Limb (tissue), 2 donors: ENCODE results near the gene KRTAP4-11.
"Not testable (repeated sequence)": the region's sequence is repeated elsewhere in the genome, so short reads cannot be mapped to it uniquely, and the experiment has no call there.

Experiments
- DNase-seq, 2 donors: peaks; one replicate each; pipeline ENCODE4 v3.0.0-alpha.2; 2016; ENCODE audit errors: extremely low spot score in 2 of 2

KRTAP4-11 gene

DNA sequence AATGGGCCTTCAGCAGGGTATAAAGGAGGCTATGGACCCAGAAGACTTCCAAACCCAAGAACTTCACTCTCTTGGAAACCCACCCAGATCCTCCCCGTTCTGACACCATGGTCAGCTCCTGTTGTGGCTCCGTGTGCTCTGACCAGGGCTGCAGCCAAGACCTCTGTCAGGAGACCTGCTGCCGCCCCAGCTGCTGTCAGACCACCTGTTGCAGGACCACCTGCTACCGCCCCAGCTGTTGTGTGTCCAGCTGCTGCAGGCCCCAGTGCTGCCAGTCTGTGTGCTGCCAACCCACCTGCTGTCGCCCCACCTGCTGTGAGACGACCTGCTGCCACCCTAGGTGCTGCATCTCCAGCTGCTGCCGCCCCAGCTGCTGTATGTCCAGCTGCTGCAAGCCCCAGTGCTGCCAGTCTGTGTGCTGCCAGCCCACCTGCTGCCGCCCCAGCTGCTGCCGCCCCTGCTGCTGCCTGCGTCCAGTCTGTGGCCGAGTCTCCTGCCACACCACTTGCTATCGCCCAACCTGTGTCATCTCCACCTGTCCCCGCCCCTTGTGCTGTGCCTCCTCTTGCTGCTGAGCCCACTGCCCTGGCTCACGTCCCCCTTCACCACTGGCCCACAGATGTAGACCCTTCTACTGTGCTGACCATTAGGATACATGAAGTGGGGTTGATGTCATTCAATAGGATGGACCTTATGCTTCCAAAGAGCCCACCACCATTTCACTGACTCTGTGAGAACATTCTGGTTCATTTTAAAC is 33.9 kb downstream of the KRTAP4-11 start, which contains the start of gene KRTAP4-7:
KRTAP4-7 (plus strand) TSS at position 51 of the 757 bp plus-strand sequence; CDS start at position 108, 57 bp downstream.
- DNase-seq: not testable (repeated sequence)

DNA sequence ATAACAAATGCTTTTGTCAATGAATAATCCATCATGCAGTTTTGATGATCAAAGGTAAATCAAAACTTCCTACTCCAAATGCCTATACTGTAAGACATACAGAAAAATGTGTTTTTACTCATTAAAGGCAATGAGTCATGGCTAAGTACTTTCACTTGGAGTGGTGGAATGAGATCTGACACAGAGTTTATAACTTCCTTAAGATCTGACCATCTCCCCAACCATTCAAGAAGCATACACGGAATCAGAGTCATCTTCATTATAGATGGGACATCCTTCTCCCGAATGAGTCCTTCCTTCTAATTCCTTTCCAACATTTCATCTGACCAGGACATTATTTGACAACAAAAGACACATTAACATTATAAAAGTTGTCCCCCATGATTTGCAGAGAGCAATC is 34.7 kb downstream of the KRTAP4-11 start:
- not testable (repeated sequence) for DNase-seq

DNA sequence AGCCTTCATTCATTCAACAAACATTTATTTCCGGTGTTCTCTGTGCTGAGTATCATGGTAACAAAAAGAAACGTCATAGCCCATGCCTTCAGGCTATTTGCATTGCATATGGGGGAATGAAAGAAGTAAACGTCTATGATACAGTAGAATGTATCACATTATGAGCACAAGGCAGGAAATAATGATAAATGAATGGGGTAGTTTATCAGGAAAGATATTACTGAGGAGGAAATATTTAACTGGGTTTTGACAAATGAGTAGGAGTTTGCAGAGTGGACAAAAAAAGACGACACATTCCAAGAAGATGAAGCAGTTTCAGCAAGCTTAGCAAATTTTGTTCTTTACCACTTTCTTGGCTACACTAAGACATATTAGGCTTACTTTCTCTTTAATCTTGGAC is 35.5 kb downstream of the KRTAP4-11 start:
- no peak for DNase-seq

DNA sequence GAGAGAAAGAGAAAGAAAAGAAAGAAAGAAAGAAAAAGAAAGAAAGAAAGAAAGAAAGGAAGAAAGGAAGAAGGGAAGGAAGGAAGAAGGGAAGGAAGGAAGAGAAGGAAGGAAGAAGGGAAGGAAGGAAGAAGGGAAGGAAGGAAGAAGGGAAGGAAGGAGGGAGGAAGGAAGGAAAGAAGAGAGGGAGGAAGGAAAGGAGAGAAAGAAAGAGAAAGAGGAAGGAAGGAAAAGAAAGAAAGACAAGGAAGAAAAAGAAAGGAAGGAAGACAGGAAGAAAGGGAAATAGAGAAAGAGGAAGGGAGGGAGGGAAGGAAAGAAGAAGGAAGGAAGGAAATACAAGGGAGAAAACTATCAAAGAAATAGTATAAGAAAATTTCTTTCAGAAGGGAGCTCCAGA is 41.4 kb downstream of the KRTAP4-11 start:
- DNase-seq: no peak

DNA sequence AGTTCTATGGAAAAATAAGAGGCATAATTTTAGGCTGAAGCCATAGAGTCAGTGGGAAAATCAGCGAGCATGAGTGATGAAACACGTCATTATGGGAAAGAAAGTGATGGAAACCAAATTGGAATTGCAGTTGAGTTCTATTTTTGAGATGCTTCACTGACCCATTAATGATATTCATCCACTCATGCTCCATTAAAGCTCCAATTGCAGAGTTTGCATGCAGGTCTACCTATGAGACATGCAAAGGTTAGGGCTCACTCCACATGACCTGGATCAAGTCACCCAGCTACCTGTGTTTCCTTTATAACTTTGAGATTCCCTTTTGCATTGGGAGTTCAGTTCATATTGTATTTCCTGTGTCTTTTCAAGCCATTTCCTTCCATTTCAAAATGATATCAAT is 44.5 kb downstream of the KRTAP4-11 start:
- no peak for DNase-seq

DNA sequence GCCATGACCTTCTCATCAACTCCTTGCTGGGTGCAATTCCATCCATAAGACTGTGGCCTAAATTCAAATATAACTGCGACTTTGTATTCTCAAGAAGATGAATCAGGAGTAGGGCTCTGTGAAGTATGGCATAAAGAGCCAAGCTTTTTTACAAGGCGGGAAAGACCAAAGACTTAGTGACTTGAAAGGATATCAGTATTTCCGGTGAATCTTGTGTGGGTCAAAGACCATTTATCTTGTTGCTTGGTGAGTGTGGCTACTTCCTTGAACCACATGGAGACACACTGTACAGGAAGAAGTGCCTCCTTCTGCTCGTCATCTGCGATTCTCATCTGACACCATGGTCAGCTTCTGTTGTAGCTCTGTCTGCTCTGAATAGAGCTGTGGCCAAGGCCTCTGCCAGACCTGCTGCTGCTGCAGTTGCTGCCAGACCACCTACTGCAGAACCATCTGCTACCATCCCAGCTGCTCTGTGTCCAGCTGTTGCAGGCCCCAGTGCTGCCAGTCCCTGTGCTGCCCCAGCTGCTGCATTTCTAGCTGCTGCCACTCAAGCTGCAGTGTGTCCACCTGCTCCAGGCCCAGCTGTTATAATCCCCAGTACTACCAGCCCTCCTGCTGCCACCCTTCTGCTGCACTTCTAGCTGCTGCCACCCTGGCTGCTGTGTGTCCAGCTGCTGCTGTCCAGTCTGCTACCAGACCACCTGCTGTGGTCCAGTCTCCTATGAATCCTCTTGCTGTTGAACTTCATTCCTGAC is 46.4 kb downstream of the KRTAP4-11 start:
- peak in 1 of 2 donors; percentile 53 for DNase-seq

DNA sequence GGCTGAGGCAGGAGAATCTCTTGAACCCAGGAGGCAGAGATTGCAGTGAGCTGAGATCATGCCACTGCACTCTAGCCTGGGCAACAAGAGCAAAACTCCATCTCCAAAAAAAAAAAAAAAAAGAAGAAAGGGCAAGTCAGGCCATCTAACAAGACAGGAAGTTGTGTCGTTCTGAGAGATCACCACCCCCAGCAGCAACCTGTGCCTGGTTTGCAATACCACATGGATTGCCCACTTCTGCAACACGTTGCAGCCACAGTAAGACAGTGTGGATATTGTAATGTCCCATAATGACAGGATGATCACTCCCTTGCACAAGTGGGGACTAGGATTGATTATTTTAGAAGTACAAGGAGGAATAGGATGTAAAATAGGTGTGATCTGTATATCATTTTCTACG is 49.1 kb downstream of the KRTAP4-11 start:
- no peak for DNase-seq

DNA sequence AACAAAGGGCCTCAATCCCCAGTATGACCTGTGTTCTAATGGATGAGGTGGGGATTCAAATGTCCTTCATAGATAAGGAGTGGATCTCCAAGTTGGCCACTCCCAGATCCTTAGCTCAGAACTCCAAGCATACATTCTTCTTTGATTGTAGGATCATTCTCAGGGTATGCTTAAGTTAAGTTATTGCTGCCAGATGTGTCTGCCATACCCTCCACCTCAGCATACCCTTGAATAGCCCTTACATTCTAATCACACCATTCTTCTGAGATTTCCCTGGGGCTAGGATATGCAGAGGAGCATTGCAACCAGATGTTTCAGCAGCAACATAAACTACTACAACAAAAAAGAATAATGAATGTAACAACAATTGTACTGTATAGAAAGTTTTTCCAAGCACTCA is 50.9 kb downstream of the KRTAP4-11 start:
- no peak for DNase-seq
